ENCODE results near the gene OBP2A.
"Not testable (repeated sequence)": the region's sequence is repeated elsewhere in the genome, so short reads cannot be mapped to it uniquely, and the experiment has no call there.

The OBP2A gene

DNA sequence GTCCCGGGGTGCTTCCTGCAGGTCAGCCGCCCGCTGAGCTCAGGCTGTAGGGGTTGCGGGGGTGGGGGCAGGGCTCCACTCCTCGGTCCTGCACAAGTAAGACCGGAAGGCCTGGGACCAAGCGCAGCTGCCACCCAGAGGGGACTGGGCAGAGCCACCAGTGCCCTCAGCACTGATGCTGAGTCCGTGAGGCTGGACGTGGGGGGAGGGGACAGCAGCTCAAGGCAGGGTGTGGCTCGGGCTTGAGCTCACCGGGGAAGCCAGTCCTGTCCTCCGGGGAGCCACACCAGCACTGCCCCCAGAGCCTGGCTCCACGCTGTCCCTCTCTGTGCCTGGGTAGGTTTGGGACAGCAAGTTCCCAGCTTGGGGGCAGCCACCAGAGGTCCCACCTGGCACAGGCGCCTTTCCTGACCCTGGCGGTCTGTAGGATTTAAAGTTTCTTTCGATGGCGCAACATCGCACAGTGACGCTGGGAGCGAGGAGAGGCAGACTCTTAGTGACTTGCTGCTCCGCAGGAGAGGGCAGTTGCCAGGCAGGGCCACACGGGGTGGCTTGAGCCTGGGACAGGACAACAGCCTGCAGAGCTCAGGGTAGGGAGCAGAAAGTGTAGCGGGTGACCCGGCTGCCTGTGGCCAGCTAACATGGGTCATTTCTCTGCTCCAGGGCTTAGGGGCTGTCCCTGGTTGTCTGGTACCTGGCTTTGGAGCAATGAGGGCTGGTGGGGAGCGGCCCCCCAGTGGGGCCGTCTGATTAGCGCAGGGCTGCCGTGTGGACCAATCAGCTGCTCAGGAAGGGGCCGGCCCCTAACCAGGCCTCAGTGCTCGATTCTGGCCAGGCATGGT, 19.0 kb upstream of the OBP2A start:
- DNase-seq (ENCODE audit: low spot score), result no peak

DNA sequence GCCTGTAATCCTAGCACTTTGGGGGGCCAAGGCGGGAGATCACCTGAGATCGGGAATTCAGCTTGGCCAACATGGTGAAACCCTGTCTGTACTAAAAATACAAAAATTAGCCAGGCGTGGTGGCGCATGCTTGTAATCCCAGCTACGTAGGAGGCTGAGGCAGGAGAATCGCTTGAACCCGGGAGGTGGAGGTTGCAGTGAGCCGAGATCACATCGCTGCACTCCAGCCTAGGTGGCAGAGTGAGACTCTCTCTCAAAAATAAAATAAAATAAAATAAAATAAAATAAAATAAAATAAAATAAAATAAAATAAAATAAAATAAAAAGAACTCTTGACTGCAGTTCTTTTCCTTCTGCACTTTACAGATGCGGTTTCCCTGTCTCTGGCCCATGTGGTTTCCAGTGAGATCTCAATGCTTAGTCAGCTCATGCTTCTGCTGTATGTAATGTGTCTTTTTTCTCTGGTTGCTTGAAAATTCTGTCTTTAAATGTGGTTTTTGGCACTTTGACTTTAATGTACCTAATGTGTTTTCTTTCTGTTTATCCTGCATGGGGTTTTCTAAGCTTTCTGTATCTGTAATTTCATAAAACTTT, 17.0 kb upstream of the OBP2A start:
- DNase-seq (ENCODE audit: low spot score), result not testable (repeated sequence)

GRCh38 chr9:135530146-135530545, 15.8 kb upstream of the OBP2A start:
- DNase-seq (ENCODE audit: low spot score), result no peak

GRCh38 chr9:135531096-135531495, 14.8 kb upstream of the OBP2A start:
- DNase-seq (ENCODE audit: low spot score), result no peak

- DNase-seq (ENCODE audit: low spot score), result no peak
Measured at GRCh38 chr9:135533113-135533512, 12.8 kb upstream of the OBP2A start.

GRCh38 chr9:135533674-135534073, 12.3 kb upstream of the OBP2A start:
- no peak for DNase-seq (ENCODE audit: low spot score)

DNA sequence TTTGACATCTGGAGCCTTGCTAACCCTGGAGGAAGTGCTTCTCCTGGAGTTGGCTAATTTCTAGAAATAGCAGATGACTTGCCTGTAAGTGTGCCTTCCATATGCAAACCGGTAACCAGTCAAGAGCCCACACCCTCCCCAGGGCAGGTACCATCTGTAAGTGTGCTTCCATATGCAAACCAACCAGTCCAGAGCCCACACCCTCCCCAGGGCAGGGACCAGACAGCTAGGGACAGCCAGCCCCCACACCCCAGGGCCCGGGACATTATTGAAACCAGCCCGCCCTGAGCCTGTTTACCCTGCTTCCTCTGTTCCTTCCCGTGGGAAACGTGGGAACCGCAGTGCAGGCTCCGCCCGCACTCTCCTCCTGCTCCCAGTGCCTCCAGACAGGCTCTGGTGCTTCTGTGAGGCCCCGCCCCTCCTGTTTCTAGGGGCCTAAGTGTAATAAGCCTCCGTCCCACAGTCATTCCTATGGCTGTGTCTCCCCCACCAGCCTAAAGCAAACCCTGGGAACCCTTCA, 11.7 kb upstream of the OBP2A start:
- not testable (repeated sequence) for DNase-seq (ENCODE audit: low spot score)

GRCh38 chr9:135534826-135535225, 11.1 kb upstream of the OBP2A start:
- not testable (repeated sequence) for DNase-seq (ENCODE audit: low spot score)

- DNase-seq (ENCODE audit: low spot score), result not testable (repeated sequence)
Measured at GRCh38 chr9:135535631-135536030, 10.3 kb upstream of the OBP2A start.

GRCh38 chr9:135536216-135536615, 9.7 kb upstream of the OBP2A start:
- DNase-seq (ENCODE audit: low spot score), result no peak

GRCh38 chr9:135543262-135543894, 2.5 kb upstream of the OBP2A start:
- not testable (repeated sequence) for DNase-seq (ENCODE audit: low spot score)

GRCh38 chr9:135544981-135545635, 818 bp upstream of the OBP2A start:
- no peak for DNase-seq (ENCODE audit: low spot score)

- not testable (repeated sequence) for DNase-seq (ENCODE audit: low spot score)
Measured at GRCh38 chr9:135546792-135547617, 1.1 kb downstream of the OBP2A start.

- no peak for DNase-seq (ENCODE audit: low spot score)
Measured at GRCh38 chr9:135547756-135548736, 2.1 kb downstream of the OBP2A start.

- not testable (repeated sequence) for DNase-seq (ENCODE audit: low spot score)
Measured at GRCh38 chr9:135549478-135550343, 3.8 kb downstream of the OBP2A start.

GRCh38 chr9:135550344-135550918, 4.5 kb downstream of the OBP2A start:
- no peak for DNase-seq (ENCODE audit: low spot score)

- no peak for DNase-seq (ENCODE audit: low spot score)
Measured at GRCh38 chr9:135551031-135551430, 5.1 kb downstream of the OBP2A start.

DNA sequence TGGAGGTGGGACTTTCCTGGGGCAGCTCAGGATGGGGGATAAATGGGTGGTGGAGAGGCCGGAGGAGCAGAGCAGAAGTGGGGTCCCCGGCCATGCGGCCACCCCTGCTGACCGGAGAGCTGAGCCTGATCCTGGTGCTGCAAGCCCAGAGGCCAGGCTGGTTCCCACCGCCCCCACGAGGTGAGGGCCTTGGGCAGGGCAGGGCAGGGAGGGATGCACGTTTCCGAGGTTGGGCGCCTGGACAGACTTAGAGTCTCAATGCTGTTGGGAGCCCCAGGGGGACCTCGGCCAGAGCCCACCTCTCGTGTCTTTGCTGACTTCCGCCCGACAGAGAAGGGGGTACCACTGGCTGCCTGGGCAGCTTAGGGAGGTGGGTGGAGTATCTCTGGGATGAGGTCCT, 5.5 kb downstream of the OBP2A start:
- DNase-seq (ENCODE audit: low spot score), result no peak

Data from CD4-positive, alpha-beta T cell treated with Interleukin-15 for 4 hours (primary cell).